HEK293T (cell line): ENCODE results near the gene NARF.

Experiments used
- CTCF ChIA-PET: fragments of 350-600 bp; formaldehyde crosslinking; extraction: SDS; loops from one replicate; lab custom pipeline; 2021; ENCODE audit warnings: antibody characterized with exemption, inconsistent platforms; lab: Yijun Ruan, JAX
- POLR2A ChIA-PET: fragments of 350-600 bp; formaldehyde crosslinking; extraction: SDS; loops from one replicate; lab custom pipeline; 2020; ENCODE audit warnings: antibody characterized with exemption, inconsistent platforms; lab: Yijun Ruan, JAX
- DNase-seq: peaks from one replicate; pipeline ENCODE4 v3.0.0; 2012; ENCODE audit warnings: mixed read lengths; ENCODE audit errors: extremely low spot score
- ARNT ChIP-seq: fragments of 450-650 bp; IDR thresholded peaks from 2 replicates; pipeline ENCODE4 v1.6.1; 2017; ENCODE audit warnings: mild to moderate bottlenecking
- BHLHE40 ChIP-seq: fragments of 450-650 bp; IDR thresholded peaks from 2 replicates; pipeline ENCODE4 v1.6.1; 2016; ENCODE audit warnings: mild to moderate bottlenecking, moderate library complexity, borderline replicate concordance
- CTBP1 ChIP-seq: fragments of 450-650 bp; IDR thresholded peaks from 2 replicates; pipeline ENCODE4 v1.6.1; 2016; ENCODE audit warnings: borderline replicate concordance
- ELF4 ChIP-seq: fragments of 450-650 bp; IDR thresholded peaks from 2 replicates; pipeline ENCODE4 v1.6.1; 2017; ENCODE audit warnings: antibody characterized with exemption
- FOXA1 ChIP-seq: fragments of 450-650 bp; IDR thresholded peaks from 2 replicates; pipeline ENCODE4 v1.6.1; 2016; ENCODE audit warnings: mild to moderate bottlenecking
- FOXK2 ChIP-seq: fragments of 450-650 bp; IDR thresholded peaks from 2 replicates; pipeline ENCODE4 v1.6.1; 2016; ENCODE audit warnings: mild to moderate bottlenecking
- FOXM1 ChIP-seq: fragments of 450-650 bp; IDR thresholded peaks from 2 replicates; pipeline ENCODE4 v1.6.1; 2017; ENCODE audit warnings: mild to moderate bottlenecking, borderline replicate concordance
- HDGF ChIP-seq: fragments of 450-650 bp; IDR thresholded peaks from 2 replicates; pipeline ENCODE4 v1.6.1; 2017; ENCODE audit warnings: antibody characterized with exemption, borderline replicate concordance
- L3MBTL2 ChIP-seq: fragments of 450-650 bp; conservative IDR thresholded peaks from 2 replicates; pipeline ENCODE4 v1.6.1; 2016; ENCODE audit warnings: mild to moderate bottlenecking
- LEF1 ChIP-seq: fragments of 450-650 bp; IDR thresholded peaks from 2 replicates; pipeline ENCODE4 v1.6.1; 2017; ENCODE audit warnings: mild to moderate bottlenecking, borderline replicate concordance
- NFRKB ChIP-seq: fragments of 450-650 bp; IDR thresholded peaks from 2 replicates; pipeline ENCODE4 v1.6.1; 2016; ENCODE audit warnings: mild to moderate bottlenecking, moderate library complexity
- PKNOX1 ChIP-seq: fragments of 450-650 bp; IDR thresholded peaks from 2 replicates; pipeline ENCODE4 v1.6.1; 2016
- SP1 ChIP-seq: fragments of 450-650 bp; IDR thresholded peaks from 2 replicates; pipeline ENCODE4 v1.6.1; 2017
- SUZ12 ChIP-seq: fragments of 450-650 bp; IDR thresholded peaks from 2 replicates; pipeline ENCODE4 v1.6.1; 2016; ENCODE audit warnings: mild to moderate bottlenecking
- TARDBP ChIP-seq: fragments of 450-650 bp; IDR thresholded peaks from 2 replicates; pipeline ENCODE4 v1.6.1; 2016
- ZNF384 ChIP-seq: fragments of 450-650 bp; IDR thresholded peaks from 2 replicates; pipeline ENCODE4 v1.6.1; 2016

The NARF gene

DNA sequence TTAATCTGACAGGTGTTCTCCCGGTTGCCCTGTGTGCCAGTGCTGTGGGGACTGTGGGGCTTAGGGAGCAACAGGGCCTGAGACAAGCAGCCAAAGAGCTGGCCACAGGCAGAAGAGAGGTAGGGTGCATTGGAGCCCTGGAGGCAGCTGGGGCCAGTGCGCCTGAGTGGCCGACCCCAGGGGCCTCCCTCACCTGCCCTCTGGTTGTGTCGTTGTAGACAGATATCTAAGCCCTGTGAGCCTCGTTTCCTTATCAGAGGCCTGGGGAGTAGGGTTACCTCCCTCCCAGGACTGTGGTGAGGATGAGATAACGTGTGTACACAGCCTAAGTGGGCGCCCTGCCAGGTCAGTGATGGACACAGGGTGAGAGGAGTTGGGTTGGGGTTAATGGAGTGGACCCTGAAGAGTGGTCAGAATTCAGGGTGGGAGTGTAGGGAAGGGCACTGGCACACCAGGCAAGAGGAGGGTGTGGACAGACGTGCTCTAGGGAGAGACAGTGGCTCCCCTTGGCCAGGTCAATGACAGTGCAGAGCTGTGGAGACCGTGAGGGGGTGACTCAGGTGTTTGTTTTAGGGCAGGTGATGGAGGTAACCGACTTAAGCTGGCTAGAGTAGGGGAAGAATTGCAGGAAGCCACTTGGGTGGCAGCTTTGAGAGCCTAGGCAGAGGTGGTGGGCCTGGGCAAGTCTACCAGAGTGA is 3.4 kb downstream of the NARF start:
- no peak for DNase-seq
- POLR2A ChIA-PET = interaction anchor here (0.6 to 1.6 kb wide), 2 partner anchors 10 to 13 kb away, joined by 3 read pairs; no protein-coding TSS in a partner anchor
- CTCF ChIA-PET = no interaction called here
- no peak for TF ChIP-seq L3MBTL2
- no peak for TF ChIP-seq FOXK2
- no peak for TF ChIP-seq LEF1
- TF ChIP-seq SUZ12 = no peak
- TF ChIP-seq TARDBP = no peak
- no peak for TF ChIP-seq BHLHE40
- TF ChIP-seq PKNOX1 = no peak
- TF ChIP-seq CTBP1 = no peak
- TF ChIP-seq SP1 = no peak
- no peak for TF ChIP-seq HDGF
- TF ChIP-seq FOXM1 = no peak
- TF ChIP-seq ZNF384 = no peak
- TF ChIP-seq ELF4 = no peak
- no peak for TF ChIP-seq ARNT
- no peak for TF ChIP-seq FOXA1

DNA sequence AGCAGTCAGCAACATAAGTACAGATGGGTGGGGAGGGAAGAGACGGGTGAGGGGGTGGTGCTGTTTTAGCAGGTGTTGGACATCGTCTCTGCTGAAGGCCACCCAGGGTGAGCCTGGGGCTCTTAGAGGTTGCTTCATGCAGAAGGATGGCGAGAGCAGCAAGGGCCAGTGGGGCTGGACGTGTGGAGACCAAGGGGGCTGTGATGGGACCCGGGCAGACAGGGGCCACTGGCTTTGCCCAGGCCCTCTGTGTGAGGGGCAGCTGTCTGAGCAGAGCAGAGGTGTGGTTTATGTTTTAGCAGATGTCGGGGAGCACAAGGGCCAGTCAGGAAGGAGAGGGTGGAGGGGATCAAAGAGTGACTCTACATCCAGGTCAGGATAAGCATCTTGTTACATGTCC is 4.8 kb downstream of the NARF start:
- no peak for TF ChIP-seq ELF4
- no peak for TF ChIP-seq SUZ12
- TF ChIP-seq ARNT = no peak
- TF ChIP-seq TARDBP = no peak
- TF ChIP-seq PKNOX1 = no peak
- TF ChIP-seq FOXM1 = no peak
- no peak for TF ChIP-seq SP1
- no peak for TF ChIP-seq BHLHE40
- TF ChIP-seq LEF1 = no peak
- TF ChIP-seq CTBP1 = no peak
- no peak for TF ChIP-seq HDGF
- TF ChIP-seq FOXA1 = no peak
- TF ChIP-seq ZNF384 = no peak
- TF ChIP-seq NFRKB = no peak
- no peak for TF ChIP-seq L3MBTL2
- no peak for TF ChIP-seq FOXK2

GRCh38 chr17:82463925-82464566 is 5.5 kb downstream of the NARF start:
- POLR2A ChIA-PET = interaction anchor here (1.0 to 1.6 kb wide), 3 partner anchors 9 to 32 kb away, joined by 3 read pairs; no protein-coding TSS in a partner anchor

More for the DNA sequence above, 4.8 kb downstream of the NARF start:
- DNase-seq = no peak
- CTCF ChIA-PET = no interaction called here
- POLR2A ChIA-PET = interaction anchor here (1.6 kb wide), 1 partner anchor 11 kb away, joined by 3 read pairs; no protein-coding TSS in a partner anchor

GRCh38 chr17:82464567-82464929 is 6.0 kb downstream of the NARF start:
- ChIA-PET POLR2A (interaction anchor here (1.0 to 1.2 kb wide), 2 partner anchors 9 to 32 kb away, joined by 3 read pairs; no protein-coding TSS in a partner anchor), CTCF (no interaction called here)
- no peak for DNase-seq
- TF ChIP-seq ZNF384 = no peak
- TF ChIP-seq TARDBP = no peak
- TF ChIP-seq BHLHE40 = no peak
- TF ChIP-seq FOXK2 = no peak

More at GRCh38 chr17:82463925-82464566, 5.5 kb downstream of the NARF start:
- TF ChIP-seq SP1 = no peak
- TF ChIP-seq ARNT = no peak
- no peak for TF ChIP-seq NFRKB
- TF ChIP-seq CTBP1 = no peak
- no peak for TF ChIP-seq FOXA1
- no peak for TF ChIP-seq SUZ12
- TF ChIP-seq TARDBP = no peak
- TF ChIP-seq HDGF = no peak
- no peak for TF ChIP-seq L3MBTL2
- TF ChIP-seq FOXK2 = no peak
- TF ChIP-seq FOXM1 = no peak
- CTCF ChIA-PET = no interaction called here
- DNase-seq = no peak

DNA sequence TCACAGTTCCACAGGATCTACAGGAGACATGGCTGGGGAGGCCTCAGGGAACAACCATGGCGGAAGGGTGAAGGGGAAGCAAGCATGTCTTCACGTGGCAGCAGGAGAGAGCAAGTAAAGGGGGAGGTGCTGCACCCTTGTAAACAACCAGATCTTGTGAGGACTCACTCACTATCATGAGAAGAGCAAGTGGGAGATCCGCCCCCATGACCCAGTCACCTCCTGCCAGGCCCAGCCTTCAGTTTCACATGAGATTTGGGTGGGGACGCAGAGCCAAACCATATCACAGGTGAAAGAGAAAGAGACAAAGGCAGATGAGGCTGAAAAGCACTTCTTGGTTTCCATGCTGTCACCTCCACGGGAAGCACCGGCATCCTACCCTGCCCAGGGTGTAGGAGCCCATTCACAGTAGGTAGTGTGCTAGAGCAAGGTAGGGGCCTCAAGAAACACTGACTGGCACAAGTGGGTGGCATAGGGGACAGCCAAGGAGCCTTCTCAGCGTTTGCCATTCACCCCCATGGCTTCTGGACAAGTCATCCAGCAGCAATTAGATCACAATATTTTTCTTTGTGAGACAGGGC is 6.6 kb downstream of the NARF start:
- ChIA-PET CTCF (no interaction called here), POLR2A (interaction anchor here (1.2 kb wide), 1 partner anchor 31 kb away, joined by 3 read pairs; no protein-coding TSS in a partner anchor)
- TF ChIP-seq ELF4 (no peak), CTBP1 (no peak), FOXM1 (no peak), HDGF (no peak), BHLHE40 (no peak), LEF1 (no peak), NFRKB (no peak), FOXK2 (no peak), FOXA1 (no peak), SP1 (no peak), PKNOX1 (no peak), L3MBTL2 (no peak), TARDBP (no peak), SUZ12 (no peak), ARNT (no peak), ZNF384 (no peak)
- DNase-seq = no peak
